LNCAP (cell line): ENCODE data around the gene VPS13D.

Source experiments
- CTCF ChIP-seq: fragments of 450-650 bp; IDR thresholded peaks from 2 replicates; pipeline ENCODE4 v1.5.1; 2017; ENCODE audit warnings: mild to moderate bottlenecking

Gene VPS13D

GRCh38 chr1:12527564-12527963 lies 297.7 kb downstream of the VPS13D start:
- no peak for TF ChIP-seq CTCF

DNA sequence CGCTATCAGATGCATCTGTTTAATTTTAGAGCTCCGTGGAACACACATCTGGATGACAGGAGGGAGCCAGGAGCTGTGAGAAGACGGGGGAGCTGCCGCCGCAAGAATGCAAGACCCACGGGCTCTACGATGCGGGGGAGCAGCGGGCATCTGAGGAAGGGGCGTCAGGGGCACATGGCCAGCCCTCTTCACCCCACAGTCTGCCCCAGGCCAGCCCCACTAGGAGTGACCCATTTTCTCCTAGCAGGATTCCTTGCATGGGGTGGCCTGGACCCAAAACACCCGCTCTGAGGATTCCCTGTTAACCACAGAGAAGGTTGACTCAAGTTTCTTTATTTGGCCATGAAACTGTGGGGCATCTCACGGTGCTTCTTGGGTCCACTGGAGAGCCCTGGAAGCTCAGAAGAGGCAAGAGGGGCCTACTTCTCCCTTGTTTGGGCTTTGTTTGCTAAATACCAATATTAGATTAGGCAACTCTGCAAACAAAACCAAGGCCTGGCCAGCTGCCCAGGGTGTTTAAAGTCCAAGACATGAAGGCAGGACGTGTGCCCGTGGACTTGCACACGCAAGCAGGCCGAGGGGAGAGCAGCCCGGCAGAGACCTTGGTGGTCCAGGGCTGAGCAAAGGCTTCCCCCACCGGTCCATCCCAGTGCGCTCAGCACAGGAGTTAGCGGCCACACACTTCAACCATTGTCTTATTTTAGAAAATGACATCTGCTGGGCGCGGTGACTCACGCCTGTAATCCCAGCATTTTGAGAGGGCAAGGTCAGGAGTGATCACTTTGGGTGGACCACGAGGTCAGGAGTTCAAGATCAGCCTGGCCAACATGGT lies 298.4 kb downstream of the VPS13D start:
- no peak for TF ChIP-seq CTCF

- no peak for TF ChIP-seq CTCF
Measured at GRCh38 chr1:12529640-12530174, 299.9 kb downstream of the VPS13D start.

- no peak for TF ChIP-seq CTCF
Measured at GRCh38 chr1:12530462-12531178, 300.8 kb downstream of the VPS13D start.

GRCh38 chr1:12531179-12531499 lies 301.3 kb downstream of the VPS13D start:
- TF ChIP-seq CTCF = no peak

DNA sequence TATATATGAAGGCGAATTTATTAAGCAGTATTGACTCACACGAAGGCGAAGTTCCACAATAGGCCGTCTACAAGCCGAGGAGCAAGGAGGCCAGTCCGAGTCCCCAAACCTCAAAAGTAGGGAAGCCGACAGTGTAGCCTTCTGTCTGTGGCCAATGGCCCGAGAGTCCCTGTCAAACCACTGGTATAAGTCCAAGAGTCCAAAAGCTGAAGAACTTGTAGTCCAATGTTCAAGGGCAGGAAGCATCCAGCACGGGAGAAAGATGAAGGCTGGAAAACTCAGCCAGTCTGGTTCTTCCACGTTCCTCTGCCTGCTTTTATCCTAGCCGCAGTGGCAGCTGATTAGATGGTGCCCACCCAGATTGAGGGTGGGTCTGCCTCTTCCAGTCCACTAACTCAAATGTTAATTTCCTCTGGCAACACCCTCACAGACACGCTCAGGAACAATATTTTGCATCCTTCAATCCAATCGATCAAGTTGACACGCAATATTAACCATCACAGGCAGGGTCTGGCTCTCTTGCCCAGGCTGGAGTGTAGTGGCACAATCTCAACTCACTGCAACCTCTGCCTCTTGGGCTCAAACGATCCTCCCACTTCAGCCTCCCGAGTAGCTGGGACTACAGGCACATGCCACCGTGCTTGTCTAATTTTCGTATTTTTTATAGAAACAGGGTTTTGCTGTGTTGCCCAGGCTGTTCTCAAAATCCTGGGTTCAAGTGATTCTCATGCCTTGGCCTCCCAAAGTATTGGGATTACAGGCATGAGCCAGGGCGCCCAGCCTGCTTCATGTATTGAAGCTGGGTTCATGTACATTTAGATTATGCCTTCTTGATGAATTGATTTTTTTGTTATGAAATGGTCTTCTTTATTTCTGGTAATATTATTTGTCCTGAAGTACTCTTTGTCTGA lies 302.8 kb downstream of the VPS13D start:
- no peak for TF ChIP-seq CTCF

DNA sequence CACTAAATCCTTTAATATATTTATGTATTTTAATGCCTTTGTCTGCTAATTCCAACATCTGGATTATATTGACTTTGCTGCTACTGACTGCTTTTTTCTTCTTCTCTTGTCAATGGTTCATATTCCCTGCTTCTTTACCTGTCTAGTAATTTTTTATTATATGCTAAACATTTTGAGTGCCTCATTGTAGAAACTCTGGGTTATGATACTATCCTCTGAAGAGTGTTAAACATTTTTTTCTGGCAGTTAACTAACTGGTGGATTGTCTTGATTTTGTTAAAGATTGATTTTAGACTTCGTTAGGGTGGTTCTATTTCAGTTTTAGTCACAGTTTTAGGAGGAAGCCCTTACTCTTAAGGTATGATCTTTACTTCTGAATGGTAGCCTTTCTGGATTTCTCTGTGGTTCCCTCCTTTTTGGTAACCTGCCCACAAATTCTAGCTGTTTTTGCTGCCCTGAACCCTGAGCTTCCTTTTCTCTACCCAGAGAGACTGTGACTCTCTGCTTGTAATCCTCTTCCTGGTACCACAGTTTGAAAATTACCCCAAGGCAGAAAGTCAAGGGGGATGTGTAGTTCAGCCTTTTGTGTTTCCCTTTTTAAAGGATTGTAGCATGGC lies 306.3 kb downstream of the VPS13D start:
- TF ChIP-seq CTCF = no peak
